ENCODE measurements around the gene MAP3K13.

GRCh38 chr3:185442031-185442430 is 79.1 kb downstream of the MAP3K13 start:
- TF ChIP-seq CTCF (IDR thresholded peaks at IDR 0.05) (no peak), POLR2A (IDR thresholded peaks at IDR 0.05) (no peak)

Measured in adrenal gland (tissue), 5 donors.